Cortex of kidney (tissue), 1 donor: ENCODE measurements around the gene C14orf93.
"Not testable (repeated sequence)": the region's sequence is repeated elsewhere in the genome, so short reads cannot be mapped to it uniquely, and the experiment has no call there.

ENCODE experiments used
- DNase-seq: peaks from one replicate; lab custom pipeline; 2025; lab: John Stamatoyannopoulos, UW

C14orf93 gene

GRCh38 chr14:23020143-23021128 lies 10.5 kb upstream of the C14orf93 start:
- DNase-seq, result no peak

DNA sequence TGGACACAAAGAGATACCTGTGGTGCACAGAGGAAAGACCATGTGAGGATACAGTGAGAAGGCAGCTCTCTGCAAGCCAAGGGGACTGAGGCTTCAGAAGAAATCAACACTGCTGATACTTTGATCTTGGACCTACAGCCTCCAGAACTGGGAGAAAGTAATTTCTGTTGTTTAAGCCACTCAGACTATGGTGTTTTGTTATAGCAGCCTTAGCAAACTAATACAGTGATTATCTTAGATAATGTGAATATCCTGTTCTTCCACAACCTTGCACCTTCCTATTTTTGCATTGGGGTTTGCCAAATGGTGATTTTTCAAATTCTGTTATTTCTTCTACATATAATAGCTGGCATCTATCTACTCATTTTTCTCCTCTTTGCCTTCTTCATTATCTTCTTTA lies 8.2 kb upstream of the C14orf93 start:
- no peak for DNase-seq

DNA sequence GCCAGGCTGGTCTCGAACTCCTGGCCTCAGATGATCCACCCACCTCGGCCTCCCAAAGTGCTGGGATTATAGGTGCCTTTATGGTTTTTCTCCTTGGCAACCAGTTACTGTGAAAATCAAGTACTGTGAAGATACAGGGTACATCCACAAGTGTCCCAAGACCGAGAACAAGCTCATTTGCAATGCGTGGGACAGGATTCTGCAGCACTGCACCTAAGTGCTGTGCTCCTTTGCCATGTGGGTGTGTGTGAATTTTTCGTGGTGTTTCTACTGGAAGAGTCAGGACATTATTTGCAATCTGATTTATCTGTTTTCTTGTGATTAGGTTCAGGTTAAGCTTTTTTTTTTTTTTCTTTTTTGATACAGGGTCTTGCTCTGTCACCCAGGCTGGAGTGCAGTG lies 7.1 kb upstream of the C14orf93 start:
- DNase-seq, result no peak

GRCh38 chr14:23015618-23016017 lies 5.7 kb upstream of the C14orf93 start:
- no peak for DNase-seq

DNA sequence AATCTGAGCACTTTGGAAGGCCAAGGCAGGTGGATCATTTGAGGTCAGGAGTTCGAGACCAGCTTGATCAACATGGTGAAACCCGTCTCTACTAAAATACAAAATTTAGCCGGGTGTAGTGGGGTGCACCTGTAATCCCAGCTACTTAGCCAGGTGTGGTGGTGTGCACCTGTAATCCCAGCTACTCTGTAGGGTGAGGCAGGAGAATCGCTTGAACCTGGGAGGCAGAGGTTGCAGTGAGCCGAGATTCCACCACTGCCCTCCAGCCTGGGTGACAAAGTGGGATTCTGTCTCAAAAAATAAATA lies 3.8 kb upstream of the C14orf93 start:
- not testable (repeated sequence) for DNase-seq

DNA sequence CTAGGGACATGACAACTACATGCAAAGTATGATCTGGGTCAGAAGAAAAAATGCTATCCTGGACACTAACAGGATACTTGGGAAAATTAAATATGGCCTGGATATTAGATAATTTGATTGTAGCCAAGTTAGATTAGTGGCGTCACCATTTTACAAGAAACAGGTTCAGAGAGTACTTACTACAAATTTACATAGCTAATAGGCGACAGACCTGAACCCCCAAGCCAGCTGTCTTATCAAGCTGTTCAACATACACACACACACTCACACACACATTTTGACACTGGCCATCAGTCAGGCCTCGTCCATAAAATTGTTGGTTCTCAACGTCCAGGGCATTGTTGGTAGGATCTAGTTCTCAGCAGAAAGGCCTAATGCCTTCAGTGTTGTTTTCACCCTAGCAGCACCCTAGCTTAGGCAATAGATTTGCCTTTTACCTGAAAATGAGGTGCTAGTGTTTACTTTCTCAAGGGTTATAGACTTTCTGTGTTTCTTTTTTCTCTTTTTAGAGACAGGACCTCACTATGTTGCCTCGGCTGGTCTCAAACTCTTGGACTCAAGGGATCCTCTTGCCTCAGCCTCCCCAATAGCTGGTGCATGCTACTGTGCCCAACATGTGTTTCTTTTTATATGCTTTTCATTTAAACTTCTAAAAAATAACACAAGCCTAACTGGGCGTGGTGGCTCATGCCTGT lies 3.3 kb upstream of the C14orf93 start:
- no peak for DNase-seq

DNA sequence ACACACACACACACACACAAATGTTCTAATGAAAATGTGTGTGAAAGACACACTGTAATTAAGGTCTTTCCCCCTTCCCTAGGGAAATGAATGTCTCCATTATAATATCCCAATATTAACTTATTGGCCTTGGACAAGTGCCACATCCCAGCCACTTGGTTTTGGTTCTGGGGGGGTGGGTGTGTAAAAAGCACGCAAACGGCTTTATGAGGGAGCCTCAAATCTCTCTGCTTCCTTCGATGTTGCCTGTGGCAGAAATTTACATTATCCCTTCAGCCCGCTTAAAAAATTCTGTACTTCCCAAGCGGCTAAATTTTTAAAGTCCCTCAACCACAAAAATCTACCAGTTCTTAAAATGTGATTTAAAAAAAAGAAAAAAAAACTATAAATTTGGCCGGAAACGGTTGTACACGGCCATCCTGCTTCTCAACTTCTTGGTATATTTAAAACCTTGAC lies 432 bp downstream of the C14orf93 start:
- DNase-seq, result no peak

DNA sequence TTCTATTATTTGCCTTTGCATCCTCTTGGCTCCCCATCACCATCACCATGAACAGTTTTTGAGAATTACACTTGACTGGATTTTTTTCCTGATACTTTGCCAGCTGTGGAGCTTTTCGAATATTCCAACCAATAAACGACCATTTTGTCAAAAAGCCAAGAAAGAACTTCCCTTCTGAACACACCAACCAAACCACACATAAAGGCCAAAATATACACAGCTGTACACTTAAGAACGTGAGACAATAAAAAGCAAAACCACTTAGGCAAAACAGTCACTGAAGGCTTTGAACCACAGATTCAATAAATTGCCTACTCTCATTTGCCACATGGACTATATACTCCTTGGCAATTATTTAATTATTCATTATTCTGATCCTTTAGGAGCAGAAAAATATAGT lies 1.1 kb downstream of the C14orf93 start:
- DNase-seq, result no peak

GRCh38 chr14:23006544-23007419 lies 3.2 kb downstream of the C14orf93 start:
- DNase-seq, result peak; percentile 50

DNA sequence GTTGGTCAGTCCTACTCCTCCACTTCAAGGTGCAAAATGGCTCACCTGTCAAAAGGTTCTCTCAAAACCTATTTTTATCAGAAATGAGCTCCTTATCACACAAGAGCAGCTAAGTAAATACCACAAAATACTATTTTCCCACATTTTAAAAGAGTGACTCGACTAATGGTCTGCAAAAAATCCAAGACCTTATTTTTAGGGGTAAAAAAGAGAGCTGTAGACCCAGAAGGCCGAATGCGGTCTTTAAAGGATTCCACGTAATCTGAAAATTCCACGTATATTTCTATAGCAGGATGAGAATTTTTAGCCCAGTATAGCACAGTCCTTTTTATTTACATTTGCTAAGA lies 3.8 kb downstream of the C14orf93 start:
- no peak for DNase-seq

GRCh38 chr14:23005451-23006187 lies 4.3 kb downstream of the C14orf93 start:
- DNase-seq, result no peak

GRCh38 chr14:23004274-23004673 lies 5.7 kb downstream of the C14orf93 start:
- DNase-seq, result not testable (repeated sequence)

DNA sequence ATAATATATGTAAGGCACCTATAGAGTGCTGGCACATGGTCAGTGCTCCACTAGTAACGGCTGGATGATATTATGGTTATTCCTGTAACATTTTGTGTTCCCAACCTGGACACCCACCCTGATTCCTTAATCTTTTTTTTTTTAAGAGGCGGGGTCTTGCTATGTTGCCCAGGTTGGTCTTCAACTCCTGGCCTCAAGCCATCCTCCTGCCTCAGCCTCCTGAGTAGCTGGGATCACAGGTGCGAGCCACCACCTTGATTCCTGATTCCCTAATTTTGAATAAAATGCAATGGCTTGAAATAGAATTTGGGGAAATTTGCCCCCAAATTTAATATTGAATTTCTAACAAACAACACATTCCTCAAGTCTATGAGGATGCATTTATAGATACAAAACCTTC lies 7.4 kb downstream of the C14orf93 start:
- DNase-seq, result no peak

- no peak for DNase-seq
Measured at GRCh38 chr14:23000860-23001259, 9.1 kb downstream of the C14orf93 start.

- no peak for DNase-seq
Measured at GRCh38 chr14:22998329-22999012, 11.5 kb downstream of the C14orf93 start.

DNA sequence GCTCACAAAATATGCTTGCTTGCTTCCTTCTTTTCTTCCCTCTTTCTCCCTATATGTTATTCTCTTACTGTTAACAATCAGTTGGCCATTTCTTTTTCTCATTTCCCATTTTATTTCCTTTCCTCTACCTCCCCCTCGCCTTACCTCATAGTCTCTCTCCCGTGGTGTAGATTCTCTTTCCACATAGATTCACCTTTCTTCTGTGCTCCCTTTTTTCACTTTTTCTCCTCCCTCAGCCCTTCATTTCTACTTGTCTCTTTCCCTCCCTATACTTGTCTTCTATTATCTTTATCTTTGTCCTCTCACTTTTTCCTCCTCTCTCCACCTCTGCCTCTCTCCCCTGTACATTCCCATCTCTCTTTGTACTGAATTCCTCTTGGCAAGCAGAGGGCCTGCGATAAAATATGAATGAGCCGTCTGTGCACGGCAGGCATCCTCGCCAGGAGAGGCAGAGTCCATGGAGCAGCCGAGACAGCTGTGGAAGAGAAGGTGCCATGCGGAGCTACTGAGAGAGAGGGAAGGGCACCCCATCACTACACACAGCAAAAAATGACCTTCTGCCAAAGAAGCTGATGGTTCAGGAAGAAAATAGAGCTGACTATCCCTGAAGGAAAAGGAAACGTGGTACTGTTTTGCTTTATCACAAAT lies 12.1 kb downstream of the C14orf93 start:
- DNase-seq, result no peak

- no peak for DNase-seq
Measured at GRCh38 chr14:22996768-22997654, 12.9 kb downstream of the C14orf93 start.

DNA sequence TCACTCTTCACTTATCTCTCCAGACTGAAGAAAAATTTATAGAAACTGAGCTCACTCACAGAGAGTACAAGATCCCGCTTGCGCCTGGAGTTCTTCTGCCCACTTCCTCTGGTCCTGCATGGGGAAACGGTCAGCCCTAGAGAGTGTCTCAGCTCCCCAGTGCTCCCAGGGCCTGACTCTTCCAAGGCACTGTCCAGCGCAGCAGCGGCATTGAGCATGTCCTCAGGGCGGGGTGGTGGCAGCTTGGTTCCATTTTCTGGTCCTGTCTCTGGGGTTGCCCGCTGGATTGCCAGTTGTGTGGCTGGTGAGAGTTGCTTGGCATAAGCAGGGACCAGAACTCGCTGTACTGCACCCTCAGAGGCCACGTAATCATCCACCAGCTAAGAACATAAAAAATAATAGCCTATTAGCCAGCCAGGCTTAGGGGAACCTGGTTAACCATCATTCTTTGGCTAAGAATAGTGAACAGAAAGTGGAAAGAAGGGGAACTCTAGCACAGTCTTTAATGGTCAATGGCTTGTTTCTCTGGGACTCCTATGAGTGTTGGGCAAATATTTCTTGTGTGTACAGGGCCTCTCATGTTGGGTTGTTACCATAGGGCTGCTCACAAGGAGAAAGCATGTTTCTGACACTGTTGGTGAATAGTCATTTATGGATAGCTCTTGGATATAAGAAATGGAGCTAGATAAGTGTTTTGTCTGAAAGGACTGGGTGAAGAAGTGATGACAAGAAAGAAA lies 13.9 kb downstream of the C14orf93 start:
- no peak for DNase-seq

GRCh38 chr14:22994762-22995275 lies 15.1 kb downstream of the C14orf93 start:
- DNase-seq, result no peak
